K562 (cell line): Measurements from ENCODE around the gene GTF2A1L. TPM values are rescaled to one million over a fixed set of nuclear protein-coding genes. Genes with fewer than 3 reads are reported as not detected.
"Not testable (repeated sequence)": the region's sequence is repeated elsewhere in the genome, so short reads cannot be mapped to it uniquely, and the experiment has no call there.

Experiments
- ATAC-seq: fragments of 200-7000 bp; cut with Tn5 transposase; 3 replicates; pipeline ENCODE4 v1.9.1; 2020; ENCODE audit warnings: moderate library complexity
- BruUV-seq: library from RNA; stranded (reverse); fragments of 400-500 nt; replicated peaks from 2 replicates; lab custom pipeline; 2021; lab: Mats Ljungman, UMichigan
- CTCF ChIA-PET: fragments of 300-600 bp; formaldehyde crosslinking; extraction: SDS; loops from one replicate; lab custom pipeline; 2021; ENCODE audit warnings: low intra/inter-chr PET ratio; lab: Yijun Ruan, JAX
- POLR2A ChIA-PET: fragments of 300-600, 350-650 bp; sonication (Branson Sonifier 250); formaldehyde crosslinking; extraction: SDS; loops from one replicate; lab custom pipeline; 2021; ENCODE audit warnings: antibody characterized with exemption, inconsistent platforms; lab: Yijun Ruan, JAX
- DNase-seq, 4 experiments: peaks; one replicate each; pipeline versions ENCODE4 v3.0.0 to v3.0.0-alpha.2; 2011 to 2018; ENCODE audit warnings: low spot score in 3 of 4, mixed read lengths in 3 of 4; ENCODE audit errors: extremely low read depth in 1 of 4
- FAIRE-seq: peaks from 2 replicates; lab custom pipeline; 2011; peaks lifted over from hg19 to GRCh38; lab: Jason Lieb, UNC
- H2AFZ ChIP-seq: 2 replicates; pipeline ENCODE4 v1.6.0; 2011; ENCODE audit warnings: low read depth, low read length, control low read depth, inconsistent platforms
- H3K27ac ChIP-seq: fragments of 200-600 bp; 3 replicates; pipeline ENCODE4 v1.8.0; 2011; ENCODE audit warnings: low read depth, mild to moderate bottlenecking, control low read depth, inconsistent platforms, low read length, moderate library complexity, mixed read lengths; ENCODE audit errors: extremely low read depth
- H3K27me3 ChIP-seq, 2 experiments: fragments of 300-600 bp in 1 of 2; 2 replicates in 1 of 2; 3 replicates in 1 of 2; pipeline versions ENCODE4 v1.6.0 to v1.8.0; 2011; ENCODE audit warnings: inconsistent platforms in 2 of 2, low read length in 2 of 2, mild to moderate bottlenecking in 1 of 2, mixed read lengths in 1 of 2, moderate library complexity in 1 of 2; ENCODE audit not compliant: control insufficient read depth in 2 of 2, insufficient read depth in 2 of 2
- H3K36me3 ChIP-seq: fragments of 300-600 bp; 3 replicates; pipeline ENCODE4 v1.8.0; 2011; ENCODE audit warnings: mild to moderate bottlenecking, low read length, inconsistent platforms; ENCODE audit not compliant: control insufficient read depth, insufficient read depth
- H3K4me1 ChIP-seq, 2 experiments: fragments of 200-600 bp in 1 of 2; replicated peaks in 1 of 2; 2 replicates in 1 of 2; 3 replicates in 1 of 2; pipeline versions ENCODE4 v1.5.1 to v1.8.0; 2011; ENCODE audit warnings: inconsistent platforms in 2 of 2, low read length in 2 of 2, mild to moderate bottlenecking in 1 of 2, mixed read lengths in 1 of 2, moderate library complexity in 1 of 2; ENCODE audit not compliant: control insufficient read depth in 2 of 2, insufficient read depth in 2 of 2
- H3K4me2 ChIP-seq: 2 replicates; pipeline ENCODE4 v1.6.1; 2011; ENCODE audit warnings: low read length, control low read depth, inconsistent platforms, mixed read lengths; ENCODE audit not compliant: insufficient read depth
- H3K4me3 ChIP-seq: fragments of 200-600 bp; sonication (generic), shearing (Covaris generic); 2 replicates; pipeline ENCODE4 v1.5.1; 2016; ENCODE audit warnings: control low read depth, inconsistent platforms
- H3K79me2 ChIP-seq: fragments of 200-600 bp; 3 replicates; pipeline ENCODE4 v1.8.0; 2011; ENCODE audit warnings: low read length, inconsistent platforms; ENCODE audit not compliant: control insufficient read depth, insufficient read depth
- H3K9ac ChIP-seq, 2 experiments: 2 replicates each; pipeline versions ENCODE4 v1.6.0 to v1.6.1; 2011; ENCODE audit warnings: low read depth in 2 of 2, low read length in 2 of 2, control low read depth in 1 of 2, inconsistent platforms in 1 of 2, mild to moderate bottlenecking in 1 of 2, mixed read lengths in 1 of 2; ENCODE audit not compliant: insufficient read depth in 1 of 2
- H3K9me1 ChIP-seq: one replicate; pipeline ENCODE4 v1.6.0; 2011; ENCODE audit warnings: inconsistent platforms, mild to moderate bottlenecking, low read length, moderate library complexity; ENCODE audit not compliant: control insufficient read depth, insufficient read depth
- H3K9me3 ChIP-seq: replicated peaks from 2 replicates; pipeline ENCODE4 v1.5.1; 2011; ENCODE audit warnings: low read depth, low read length, inconsistent platforms; ENCODE audit not compliant: control insufficient read depth, insufficient read depth
- H4K20me1 ChIP-seq: replicated peaks from 2 replicates; pipeline ENCODE4 v1.6.1; 2011; ENCODE audit warnings: low read length, inconsistent platforms, mixed read lengths; ENCODE audit not compliant: control insufficient read depth, insufficient read depth
- HNRNPK ChIP-seq: fragments of 200-400 bp; formaldehyde crosslinking; IDR thresholded peaks from one replicate; pipeline ENCODE4 v1.6.1; 2018; ENCODE audit warnings: mild to moderate bottlenecking, low read depth, low read length; ENCODE audit not compliant: poor library complexity, severe bottlenecking
- KAT2B ChIP-seq: IDR thresholded peaks from one replicate; pipeline ENCODE4 v1.6.1; 2012; ENCODE audit warnings: low read depth, mild to moderate bottlenecking, control low read depth, inconsistent platforms, low read length, moderate library complexity
- RBM25 ChIP-seq: fragments of 200-400 bp; formaldehyde crosslinking; IDR thresholded peaks from 2 replicates; pipeline ENCODE4 v1.6.1; 2018; ENCODE audit warnings: low read length, low read depth, moderate library complexity; ENCODE audit not compliant: severe bottlenecking
- RFX7 ChIP-seq: fragments of 250-450 bp; sonication (Bioruptor Pico); IDR thresholded peaks from 2 replicates; pipeline ENCODE4 v1.5.1; 2021; ENCODE audit warnings: mild to moderate bottlenecking
- ZKSCAN3 ChIP-seq: fragments of 250-450 bp; sonication (Bioruptor Pico); IDR thresholded peaks from 2 replicates; pipeline ENCODE4 v1.4.0; 2020
- ZNF239 ChIP-seq: fragments of 250-450 bp; sonication (Bioruptor Pico); IDR thresholded peaks from 2 replicates; pipeline ENCODE4 v1.4.0; 2020; ENCODE audit warnings: mild to moderate bottlenecking
- ZNF57 ChIP-seq: fragments of 450-650 bp; formaldehyde crosslinking; IDR thresholded peaks from 2 replicates; pipeline ENCODE4 v1.4.0; 2020; ENCODE audit warnings: mild to moderate bottlenecking, moderate library complexity
- ZNF77 ChIP-seq: fragments of 250-450 bp; sonication (Bioruptor Pico); IDR thresholded peaks from 2 replicates; pipeline ENCODE4 v1.5.0; 2020
- WGBS: fragments of 100-300 bp; shearing (Covaris generic); methylation state at CpG from one replicate; pipeline ENCODE4 v1.1.6; 2016; ENCODE audit warnings: low coverage, mixed read lengths; ENCODE audit not compliant: insufficient coverage; ENCODE audit errors: missing lambda C conversion rate; 5-methylcytosine and 5-hydroxymethylcytosine counted together
- in situ Hi-C: fragments of 300-500 bp; cut with MboI; formaldehyde crosslinking; loops from 4 replicates; pipeline ENCODE4 v1.15.0; 2018; ENCODE audit warnings: inconsistent platforms, mixed read lengths
- intact Hi-C: fragments of 100-400 bp; cut with micrococcal nuclease; formaldehyde crosslinking; loops from 2 replicates; pipeline ENCODE4 v1.14.2; 2022
- polyA plus RNA-seq, 8 experiments: library from polyadenylated mRNA; depleted of rRNA in 4 of 8; stranded (reverse) in 5 of 8; unstranded in 3 of 8; fragments of >200 nt; fragmentation: Nextera tagmentation in 2 of 8; fragmentation: Illumina TruSeq in 1 of 8; extraction: Ambion mirVana in 2 of 8; extraction: Trizol in 1 of 8; gene quantifications; 2 replicates each; pipeline versions ENCODE4 v1.2.1 to v1.2.3, GENCODE V29; 2011 to 2014; ENCODE audit warnings: inconsistent platforms in 1 of 8, missing spikeins in 1 of 8
- total RNA-seq, 7 experiments: library from RNA; depleted of rRNA in 6 of 7; stranded (reverse); fragments of >200 nt in 6 of 7; fragmentation: Illumina TruSeq in 2 of 7; extraction: Trizol in 2 of 7; gene quantifications; 2 replicates each; pipeline versions ENCODE4 v1.2.1 to v1.2.3, GENCODE V29; 2011 to 2021; ENCODE audit warnings: low replicate concordance in 1 of 7

The GTF2A1L gene
- total and polyA plus RNA-seq, 9 of the 15 experiments (the other 6 are each of a cell fraction or from before 2014, with no cell fraction given) = 0.05 to 0.35 (median 0.12) TPM; not detected in 5

DNA sequence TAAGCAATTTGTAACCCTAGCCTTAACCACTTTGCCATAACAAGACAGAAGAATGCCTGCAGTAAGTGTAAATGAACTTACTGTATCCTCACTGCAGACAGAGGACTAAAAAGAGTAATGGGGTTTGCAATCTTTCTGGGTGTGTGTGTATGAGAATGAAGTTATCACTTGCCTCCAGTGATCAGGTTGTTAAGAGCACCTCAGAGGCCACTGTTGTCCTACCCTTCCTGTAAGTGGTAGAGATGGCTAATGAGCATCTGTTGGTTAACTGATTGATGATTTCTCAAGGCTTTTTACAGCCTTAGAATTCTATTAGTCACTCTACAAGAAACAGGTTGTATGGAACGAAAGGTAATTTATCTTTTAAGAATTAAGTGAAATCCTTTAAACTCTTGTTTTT is 27.6 kb upstream of the GTF2A1L start:
- DNase-seq (no peak), ATAC-seq (peak; percentile 47; the same call in 2 of the 3 replicates), FAIRE-seq (no peak)
- Histone ChIP-seq H4K20me1 (no peaks in the 10 kb centered on the region), H2AFZ (no peak overlapping the region), H3K36me3 (no peaks in the 10 kb centered on the region), H3K4me3 (no peak overlapping the region), H3K27ac (no peak overlapping the region), H3K9me3 (no peaks in the 10 kb centered on the region), H3K4me1 (no peaks in the 10 kb centered on the region; a peak in 1 of 5 replicates), H3K27me3 (peaks cover 0 to 2% of the 10 kb centered on the region in 2 experiments; a peak in 1 of 5 replicates), H3K9ac (no peak overlapping the region), H3K79me2 (no peaks in the 10 kb centered on the region), H3K9me1 (no peaks in the 10 kb centered on the region), H3K4me2 (no peak overlapping the region)
- in situ Hi-C loops (no loop called here), intact Hi-C loops (no loop called here)
- BruUV-seq = no TSS peak
- WGBS = 0% methylated on average over 1 of the region's 1 CpG
- ChIA-PET CTCF (interaction anchor here (2.4 kb wide), 1 partner anchor 45 kb away, joined by 11 read pairs; no protein-coding TSS in a partner anchor), POLR2A (no interaction called here)
- no peak for TF ChIP-seq HNRNPK
- no peak for TF ChIP-seq ZNF77 (CRISPR knock-in tag)
- TF ChIP-seq ZNF57 = no peak
- TF ChIP-seq RFX7 (CRISPR knock-in tag) = no peak

DNA sequence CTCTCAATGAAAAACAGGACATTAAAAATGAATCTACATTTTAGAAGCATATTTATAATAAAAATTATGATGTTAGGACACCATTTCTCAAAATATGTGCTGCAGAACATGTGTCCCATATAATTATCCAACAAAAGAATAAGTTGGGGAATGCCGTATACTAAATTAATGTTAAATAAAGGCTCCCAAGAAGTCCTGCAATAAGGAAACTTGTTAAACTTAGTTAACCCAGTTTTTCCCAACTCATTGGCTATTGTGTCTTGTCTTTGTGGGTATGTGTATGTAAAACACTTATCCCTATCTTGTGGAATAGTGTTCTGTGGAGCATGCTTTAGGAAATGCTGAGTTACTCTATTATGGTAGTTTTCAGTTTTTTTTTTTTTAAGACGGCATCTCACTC is 25.6 kb upstream of the GTF2A1L start:
- no peak overlapping the region for H3K9ac ChIP-seq
- H3K9me1 ChIP-seq = no peaks in the 10 kb centered on the region
- FAIRE-seq = no peak
- no peak for ATAC-seq
- no peak overlapping the region for H3K27ac ChIP-seq
- H3K4me2 ChIP-seq = no peak overlapping the region
- TF ChIP-seq ZNF239 (CRISPR knock-in tag) (peak; percentile 94), KAT2B (no peak), RBM25 (peak; percentile 57), ZKSCAN3 (CRISPR knock-in tag) (no peak)
- H3K79me2 ChIP-seq = no peaks in the 10 kb centered on the region
- intact Hi-C loops = no loop called here
- WGBS = 27% methylated on average over 2 of the region's 2 CpGs
- no peaks in the 10 kb centered on the region for H3K36me3 ChIP-seq
- ChIA-PET POLR2A (interaction anchor here (1.0 kb wide), 1 partner anchor 13 kb away, joined by 3 read pairs; no protein-coding TSS in a partner anchor), CTCF (no interaction called here)
- H3K4me3 ChIP-seq = no peak overlapping the region
- no peaks in the 10 kb centered on the region for H3K4me1 ChIP-seq
- DNase-seq = no peak
- in situ Hi-C loops = no loop called here
- H3K9me3 ChIP-seq = no peaks in the 10 kb centered on the region
- H3K27me3 ChIP-seq = no peaks in the 10 kb centered on the region
- no TSS peak for BruUV-seq
- no peaks in the 10 kb centered on the region for H4K20me1 ChIP-seq
- H2AFZ ChIP-seq = no peak overlapping the region

DNA sequence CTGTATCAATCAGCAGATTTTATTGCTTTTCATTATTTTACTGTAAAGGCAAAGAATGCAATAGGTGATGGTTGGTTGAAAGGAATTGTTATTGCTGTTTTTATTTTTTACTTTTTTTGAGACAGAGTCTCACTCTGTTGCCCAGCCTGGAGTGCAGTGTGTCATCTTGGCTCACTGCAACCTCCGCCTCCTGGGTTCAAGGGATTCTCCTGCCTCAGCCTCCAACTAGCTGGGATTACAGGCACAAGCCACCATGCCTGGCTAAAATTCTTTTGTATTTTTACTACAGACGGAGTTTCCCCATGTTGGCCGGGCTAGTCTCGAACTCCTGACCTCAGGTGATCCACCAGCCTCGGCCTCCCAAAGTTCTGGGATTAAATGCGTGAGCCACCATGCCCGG is 20.9 kb upstream of the GTF2A1L start:
- H3K27ac ChIP-seq, intact Hi-C loops, H3K36me3 ChIP-seq, H3K79me2 ChIP-seq, H3K9me3 ChIP-seq, FAIRE-seq, H3K4me3 ChIP-seq, DNase-seq, CTCF ChIA-PET, POLR2A ChIA-PET, H3K4me1 ChIP-seq, H4K20me1 ChIP-seq, H3K4me2 ChIP-seq, ATAC-seq, H3K27me3 ChIP-seq, H2AFZ ChIP-seq, in situ Hi-C loops, BruUV-seq, H3K9me1 ChIP-seq, H3K9ac ChIP-seq: not testable (repeated sequence)
- 26% methylated on average over 7 of the region's 7 CpGs for WGBS
